ENCODE measurements around the gene UAP1L1.

UAP1L1 gene

DNA sequence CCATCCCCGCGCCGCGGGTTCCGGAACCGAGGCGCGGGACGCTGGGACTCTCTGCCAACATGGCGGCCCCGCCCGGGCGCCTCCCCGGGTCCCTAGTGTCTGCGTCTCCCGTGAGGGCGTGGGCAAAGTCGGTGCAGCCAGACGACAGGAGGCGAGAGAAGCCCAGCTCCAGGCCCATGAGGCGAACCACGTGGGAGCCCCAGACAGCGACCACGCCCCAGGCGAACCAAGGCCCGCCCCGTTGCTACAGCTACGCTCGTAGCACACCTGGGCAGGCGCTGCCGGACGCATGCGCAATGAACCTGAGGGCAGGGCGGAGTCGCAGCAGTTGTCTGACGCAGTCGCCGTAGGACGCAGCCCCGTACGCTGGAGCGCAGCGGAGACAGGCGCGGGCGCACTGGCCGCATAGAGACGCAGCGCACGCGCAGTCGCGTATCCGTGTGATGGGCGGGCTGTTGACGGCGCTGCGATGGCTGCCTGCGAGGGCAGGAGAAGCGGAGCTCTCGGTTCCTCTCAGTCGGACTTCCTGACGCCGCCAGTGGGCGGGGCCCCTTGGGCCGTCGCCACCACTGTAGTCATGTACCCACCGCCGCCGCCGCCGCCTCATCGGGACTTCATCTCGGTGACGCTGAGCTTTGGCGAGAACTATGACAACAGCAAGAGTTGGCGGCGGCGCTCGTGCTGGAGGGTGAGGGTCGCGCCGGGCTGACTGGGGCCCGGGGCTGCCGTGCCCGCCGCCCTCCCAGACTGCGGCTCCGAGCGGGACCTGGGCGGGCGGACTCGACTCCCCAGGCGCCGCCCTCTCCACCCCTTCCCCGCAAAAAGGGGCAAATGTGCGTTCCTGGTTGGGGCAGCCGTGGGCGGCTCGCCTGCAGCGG is 9.5 kb downstream of the UAP1L1 start, which contains the start of gene MAN1B1:
MAN1B1 (plus strand) TSS at position 455 of the 878 bp plus-strand sequence; CDS start at position 470, 15 bp downstream.
- in situ Hi-C loops (cut with MboI; ENCODE audit: low sequenced_read_pairs), result no loop called here

DNA sequence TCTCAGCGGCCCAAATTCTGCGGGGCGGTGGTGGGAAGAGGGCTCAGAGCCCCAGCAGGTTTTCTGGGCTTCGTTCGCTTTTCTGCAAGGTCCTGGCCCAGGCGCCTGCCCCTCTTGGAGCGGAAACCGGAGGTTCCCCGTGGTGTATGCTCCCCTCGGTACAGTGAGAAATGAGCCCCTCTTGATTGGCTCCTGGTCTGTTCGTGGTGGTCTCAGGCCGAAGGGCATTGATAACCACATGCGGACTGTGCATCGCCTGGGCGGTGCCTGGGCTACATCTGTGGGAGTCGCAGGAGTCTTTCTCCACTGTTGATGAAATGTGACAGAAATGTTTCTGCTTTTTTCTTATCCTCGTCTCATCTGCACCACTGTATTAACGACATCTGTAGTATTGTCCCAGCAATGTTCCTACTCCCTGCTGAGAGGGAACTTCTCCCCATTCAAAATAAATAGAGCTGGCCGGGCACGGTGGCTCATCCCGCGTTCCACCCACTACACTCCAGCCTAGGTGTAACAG is 10.2 kb downstream of the UAP1L1 start:
- in situ Hi-C loops (cut with MboI; ENCODE audit: low sequenced_read_pairs), result no loop called here

DNA sequence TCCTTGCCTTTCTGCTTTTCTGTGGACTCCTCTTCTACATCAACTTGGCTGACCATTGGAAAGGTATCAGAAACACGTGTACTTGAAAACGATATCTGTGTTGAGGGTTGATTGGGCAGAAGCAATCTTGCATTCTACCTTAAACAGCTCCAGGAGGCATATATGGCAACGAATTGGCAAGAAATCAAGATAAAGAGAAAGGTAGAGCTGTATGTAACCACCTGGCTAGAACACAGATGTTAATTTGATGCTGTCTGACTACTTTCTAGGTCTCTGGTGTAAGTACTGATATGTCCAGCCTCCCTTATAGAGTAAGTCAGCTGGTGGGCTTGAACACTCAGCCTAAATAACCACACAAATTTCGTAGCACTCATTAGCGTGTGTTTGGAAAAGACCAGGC is 10.8 kb downstream of the UAP1L1 start:
- in situ Hi-C loops (cut with MboI; ENCODE audit: low sequenced_read_pairs), result no loop called here

DNA sequence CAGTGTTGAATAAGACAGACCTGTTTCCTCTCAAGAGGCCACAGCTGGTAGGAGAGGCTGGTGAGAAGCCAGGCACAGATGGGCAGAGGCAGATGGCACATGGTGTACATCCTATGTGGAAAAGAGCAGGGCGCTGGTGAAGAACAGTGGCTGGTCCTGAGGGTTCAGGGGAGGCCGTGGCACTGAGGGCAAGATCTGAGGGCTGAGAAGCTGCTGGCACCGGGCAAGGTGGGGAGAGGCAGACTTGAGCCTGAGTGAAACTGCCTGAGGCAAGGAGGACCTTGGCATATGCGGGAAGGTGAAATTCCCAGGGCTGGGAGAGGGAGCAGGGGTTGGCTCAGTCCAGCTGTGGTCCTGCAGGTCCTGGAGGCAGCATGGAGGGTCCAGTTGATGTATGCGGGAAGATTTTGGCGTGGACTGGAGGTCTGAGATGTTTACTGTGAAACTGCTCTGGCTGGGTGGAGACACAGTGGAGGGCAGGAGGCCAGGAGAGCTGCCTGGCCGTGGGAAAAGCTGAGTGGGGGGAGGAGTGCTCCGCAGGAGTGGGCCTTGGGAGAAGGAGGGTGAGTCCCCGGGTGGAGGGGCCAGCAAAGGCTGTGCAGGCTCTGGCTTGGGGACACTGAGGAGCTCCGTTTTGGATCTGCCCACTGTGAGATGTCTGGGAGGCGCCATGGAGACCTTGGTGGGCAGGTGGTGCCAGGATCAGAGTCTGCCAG is 12.1 kb downstream of the UAP1L1 start:
- in situ Hi-C loops (cut with MboI; ENCODE audit: low sequenced_read_pairs), result no loop called here

DNA sequence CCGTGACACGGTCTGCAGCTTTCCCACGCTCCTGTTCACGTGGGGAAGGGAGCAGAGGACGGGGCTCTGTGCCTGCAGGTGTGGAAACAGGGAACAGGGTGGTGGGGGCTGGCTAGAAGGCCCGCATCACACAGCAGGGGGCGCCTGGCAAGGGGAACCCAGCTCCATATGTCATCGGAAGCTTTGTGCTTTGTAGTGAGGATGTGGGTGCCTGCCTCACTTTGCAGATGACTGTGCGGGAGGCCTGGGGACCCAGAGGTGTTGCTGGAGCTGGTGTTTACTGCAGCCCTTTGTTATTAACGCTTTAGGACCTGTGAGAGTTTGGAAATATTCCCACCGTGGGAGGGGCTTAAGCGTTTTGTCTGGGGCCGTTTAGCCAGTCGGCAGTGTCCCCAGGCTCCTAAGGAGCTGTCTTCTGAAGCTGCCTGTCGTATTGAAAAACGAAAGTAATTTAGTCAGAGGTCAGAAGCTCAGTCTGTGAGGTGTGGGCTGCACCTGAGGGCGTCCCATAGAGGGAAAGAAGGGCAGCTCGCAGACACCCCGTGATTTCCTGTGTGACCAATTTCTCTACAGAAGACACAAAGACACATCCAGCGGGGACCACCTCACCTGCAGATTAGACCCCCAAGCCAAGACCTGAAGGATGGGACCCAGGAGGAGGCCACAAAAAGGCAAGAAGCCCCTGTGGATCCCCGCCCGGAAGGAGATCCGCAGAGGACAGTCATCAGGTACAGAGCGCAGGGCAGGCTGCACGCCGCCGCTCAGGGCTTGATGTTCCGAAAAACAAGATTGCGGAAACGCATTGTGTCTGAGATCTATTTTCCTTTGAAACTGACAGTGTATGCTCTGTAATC is 18.6 kb downstream of the UAP1L1 start:
- in situ Hi-C loops (cut with MboI; ENCODE audit: low sequenced_read_pairs), result no loop called here

DNA sequence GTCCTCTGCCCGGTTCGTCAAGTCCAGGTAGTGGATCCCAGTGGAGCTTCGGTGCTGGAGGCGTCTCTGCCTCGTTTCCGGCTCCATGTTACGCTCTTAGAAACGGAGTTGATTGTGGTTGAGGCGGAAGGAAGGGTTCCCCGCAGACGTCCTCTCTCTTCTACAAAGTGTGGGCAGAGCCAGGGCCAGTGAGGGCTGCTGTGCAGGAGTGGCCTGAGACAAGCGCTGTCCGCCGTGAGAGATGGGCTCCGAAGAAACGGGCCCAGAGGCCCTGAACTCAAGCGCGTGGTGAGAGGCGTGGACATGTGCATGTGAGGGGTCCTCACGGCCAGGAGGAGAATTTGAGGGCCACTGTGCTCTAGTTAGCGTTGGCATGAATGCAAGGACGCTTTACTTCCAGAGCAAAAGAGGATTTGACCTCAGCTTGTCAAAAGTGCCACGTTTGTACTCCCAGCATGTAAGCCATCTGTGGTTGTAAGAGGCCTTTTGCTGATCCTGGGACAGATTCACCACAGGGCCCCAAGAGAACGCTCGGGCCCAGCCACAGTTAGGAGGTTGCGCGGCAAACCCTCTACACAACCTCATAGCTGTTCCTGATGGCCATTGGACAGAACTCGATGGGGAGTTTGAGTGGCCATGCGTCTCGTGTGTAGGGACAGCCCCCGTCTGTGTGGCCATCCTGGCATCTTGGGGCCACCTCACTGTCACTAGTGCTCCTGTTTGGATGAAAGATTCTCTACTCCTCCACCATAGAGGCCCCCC is 19.6 kb downstream of the UAP1L1 start:
- in situ Hi-C loops (cut with MboI; ENCODE audit: low sequenced_read_pairs), result no loop called here

DNA sequence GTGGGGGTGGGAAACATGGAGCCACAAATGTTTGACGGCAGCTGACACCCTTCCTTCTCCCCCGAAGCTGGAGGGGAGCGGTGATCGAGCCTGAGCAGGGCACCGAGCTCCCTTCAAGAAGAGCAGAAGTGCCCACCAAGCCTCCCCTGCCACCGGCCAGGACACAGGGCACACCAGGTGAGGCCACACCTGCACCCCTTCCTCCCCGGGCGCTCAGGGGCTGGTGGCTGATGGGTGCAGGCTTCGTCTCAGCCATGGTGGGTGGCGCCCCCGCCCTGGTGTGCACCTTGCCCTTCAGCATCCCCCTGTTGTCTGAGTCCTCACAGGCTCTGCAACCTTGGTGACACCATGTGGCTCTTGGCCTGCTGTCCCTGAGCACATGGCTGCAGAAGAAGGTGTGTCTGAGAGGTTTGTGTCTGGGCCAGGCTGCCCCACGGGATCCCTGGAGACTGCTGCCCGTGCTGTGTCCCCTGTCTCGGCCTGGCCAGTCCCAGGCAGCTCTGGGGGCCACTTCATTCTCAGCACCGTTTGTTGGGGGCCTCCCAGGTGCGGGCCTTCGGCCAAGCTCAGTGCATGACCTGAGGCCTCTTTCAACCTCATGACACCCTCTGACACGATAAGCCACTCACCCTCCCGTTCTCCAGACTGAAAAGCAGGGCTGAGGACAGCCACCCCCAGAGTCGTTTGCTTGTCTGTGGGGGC is 20.6 kb downstream of the UAP1L1 start:
- in situ Hi-C loops (cut with MboI; ENCODE audit: low sequenced_read_pairs), result no loop called here

DNA sequence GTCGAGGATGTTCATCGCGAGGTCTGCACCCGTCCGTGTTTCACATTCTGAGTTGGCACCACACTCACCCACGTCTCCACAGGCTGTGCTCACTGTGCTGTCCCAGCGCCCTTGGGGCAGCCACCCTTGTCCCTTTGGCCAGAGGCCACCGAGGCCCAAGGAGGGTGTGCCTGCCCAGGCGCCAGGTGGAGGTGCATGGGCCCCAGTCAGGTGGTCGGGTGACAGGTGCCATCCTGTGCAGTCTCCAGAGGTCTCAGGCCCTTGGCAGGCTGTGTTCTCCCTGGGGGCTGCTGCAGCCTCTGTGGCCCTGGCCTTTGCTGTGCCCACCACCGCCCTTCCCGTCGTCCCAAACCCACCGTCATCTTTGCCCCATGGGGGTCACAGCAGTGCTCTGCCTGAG is 21.9 kb downstream of the UAP1L1 start:
- in situ Hi-C loops (cut with MboI; ENCODE audit: low sequenced_read_pairs), result no loop called here

DNA sequence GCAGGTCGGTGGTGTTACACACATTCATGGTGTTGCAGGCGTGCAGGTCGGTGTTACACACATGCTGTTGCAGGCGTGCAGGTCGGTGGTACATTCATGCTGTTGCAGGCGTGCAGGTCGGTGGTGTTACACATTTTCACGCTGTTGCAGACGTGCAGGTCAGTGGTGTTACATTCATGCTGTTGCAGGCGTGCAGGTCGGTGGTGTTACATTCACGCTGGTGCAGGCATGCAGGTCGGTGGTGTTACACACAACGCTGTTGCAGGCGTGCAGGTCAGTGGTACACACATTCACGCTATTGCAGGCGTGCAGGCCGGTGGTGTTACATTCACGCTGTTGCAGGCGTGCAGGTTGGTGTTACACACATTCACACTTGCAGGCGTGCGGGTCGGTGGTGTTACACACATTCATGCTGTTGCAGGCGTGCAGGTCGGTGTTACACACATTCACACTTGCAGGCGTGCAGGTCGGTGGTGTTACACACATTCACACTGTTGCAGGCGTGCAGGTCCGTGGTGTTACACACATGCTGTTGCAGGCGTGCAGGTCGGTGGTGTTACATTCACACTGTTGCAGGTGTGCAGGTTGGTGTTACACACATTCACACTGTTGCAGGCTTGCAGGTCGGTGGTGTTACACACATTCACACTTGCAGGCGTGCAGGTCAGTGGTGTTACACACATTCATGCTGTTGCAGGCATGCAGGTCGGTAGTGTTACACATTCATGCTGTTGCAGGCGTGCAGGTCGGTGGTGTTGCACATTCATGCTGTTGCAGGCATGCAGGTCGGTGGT is 26.1 kb downstream of the UAP1L1 start:
- in situ Hi-C loops (cut with MboI; ENCODE audit: low sequenced_read_pairs), result no loop called here

DNA sequence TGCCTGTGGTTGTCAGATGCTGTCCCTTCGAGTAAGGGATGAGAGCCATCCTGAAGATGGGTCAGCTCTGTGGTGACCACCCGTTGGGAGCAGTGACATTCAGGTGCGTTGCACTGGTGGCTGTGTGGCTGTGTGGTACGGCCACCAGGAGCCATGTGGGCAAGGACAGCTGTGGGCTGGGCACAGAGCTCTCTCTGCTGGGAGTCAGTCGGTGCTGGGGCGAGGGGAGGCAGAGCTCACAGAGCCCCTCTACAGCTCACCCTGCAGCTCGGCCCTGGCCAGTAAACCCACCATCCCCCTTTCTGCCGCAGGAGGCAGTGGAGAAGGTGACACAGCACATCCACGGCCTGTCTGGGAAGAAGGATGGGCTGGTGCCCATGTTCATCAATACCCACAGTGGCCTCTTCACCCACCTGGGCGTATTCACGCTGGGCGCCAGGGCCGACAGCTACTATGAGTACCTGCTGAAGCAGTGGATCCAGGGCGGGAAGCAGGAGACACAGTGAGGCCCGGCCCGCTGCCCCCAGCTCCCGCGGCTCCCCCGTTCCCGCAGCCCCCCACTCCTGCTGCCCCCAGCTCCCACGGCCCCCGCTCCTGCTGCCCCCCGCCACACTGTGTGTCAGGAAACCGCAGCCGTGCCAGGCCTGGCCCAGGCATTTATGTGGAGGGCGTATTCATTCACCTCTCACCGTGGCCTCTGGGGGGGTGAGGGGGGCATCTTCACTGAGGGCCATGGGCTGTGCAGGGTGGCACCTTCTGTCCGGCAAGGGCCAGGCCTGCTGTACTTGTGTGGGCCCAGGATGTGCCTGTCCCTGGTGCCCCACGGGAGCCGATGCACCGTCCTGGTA is 28.7 kb downstream of the UAP1L1 start:
- in situ Hi-C loops (cut with MboI; ENCODE audit: low sequenced_read_pairs), result no loop called here

DNA sequence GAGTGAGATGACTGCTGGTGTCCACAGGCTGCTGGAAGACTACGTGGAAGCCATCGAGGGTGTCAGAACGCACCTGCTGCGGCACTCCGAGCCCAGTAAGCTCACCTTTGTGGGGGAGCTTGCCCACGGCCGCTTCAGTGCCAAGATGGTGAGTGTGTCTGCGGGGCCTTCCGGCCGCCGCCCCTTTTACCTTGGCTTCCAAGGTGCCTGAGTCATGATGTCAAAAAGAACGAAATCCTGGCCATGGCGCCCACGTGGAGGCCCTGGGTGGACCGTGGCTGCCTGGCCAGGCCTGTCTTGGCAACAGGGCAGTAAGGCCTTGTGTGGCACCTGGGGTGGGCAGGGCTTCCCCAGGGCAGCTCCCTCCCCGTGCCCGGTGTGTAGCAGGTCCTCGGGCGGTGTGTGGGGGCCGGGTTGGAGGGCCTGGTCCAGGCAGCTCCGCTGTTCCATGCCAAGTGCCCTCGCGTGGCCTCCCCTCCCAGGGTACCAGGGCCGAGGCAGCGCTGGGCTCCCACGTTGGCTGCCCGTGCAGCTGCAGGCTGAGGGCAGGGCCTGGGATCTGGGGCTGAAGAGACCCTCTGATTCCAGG is 29.4 kb downstream of the UAP1L1 start:
- in situ Hi-C loops (cut with MboI; ENCODE audit: low sequenced_read_pairs), result no loop called here

DNA sequence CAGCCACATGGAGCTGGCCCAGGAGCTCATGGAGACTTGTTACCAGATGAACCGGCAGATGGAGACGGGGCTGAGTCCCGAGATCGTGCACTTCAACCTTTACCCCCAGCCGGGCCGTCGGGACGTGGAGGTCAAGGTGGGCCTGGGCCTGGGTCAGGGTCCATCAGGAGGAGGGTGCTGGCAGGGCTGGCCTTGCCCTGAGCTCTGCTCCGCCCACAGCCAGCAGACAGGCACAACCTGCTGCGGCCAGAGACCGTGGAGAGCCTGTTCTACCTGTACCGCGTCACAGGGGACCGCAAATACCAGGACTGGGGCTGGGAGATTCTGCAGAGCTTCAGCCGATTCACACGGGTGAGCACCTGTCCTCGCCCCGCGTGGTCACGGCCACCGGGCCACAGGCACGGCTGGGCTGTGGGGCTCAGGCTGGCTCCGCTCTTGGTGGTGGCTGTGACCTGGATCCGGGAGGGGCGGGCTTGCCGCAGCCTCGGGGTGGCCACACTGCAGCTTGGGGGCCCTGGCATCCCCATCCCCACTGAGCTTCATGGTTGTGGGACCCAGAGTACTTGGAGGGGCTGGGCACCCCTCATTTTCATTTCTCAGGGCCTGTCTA is 30.1 kb downstream of the UAP1L1 start:
- in situ Hi-C loops (cut with MboI; ENCODE audit: low sequenced_read_pairs), result no loop called here

DNA sequence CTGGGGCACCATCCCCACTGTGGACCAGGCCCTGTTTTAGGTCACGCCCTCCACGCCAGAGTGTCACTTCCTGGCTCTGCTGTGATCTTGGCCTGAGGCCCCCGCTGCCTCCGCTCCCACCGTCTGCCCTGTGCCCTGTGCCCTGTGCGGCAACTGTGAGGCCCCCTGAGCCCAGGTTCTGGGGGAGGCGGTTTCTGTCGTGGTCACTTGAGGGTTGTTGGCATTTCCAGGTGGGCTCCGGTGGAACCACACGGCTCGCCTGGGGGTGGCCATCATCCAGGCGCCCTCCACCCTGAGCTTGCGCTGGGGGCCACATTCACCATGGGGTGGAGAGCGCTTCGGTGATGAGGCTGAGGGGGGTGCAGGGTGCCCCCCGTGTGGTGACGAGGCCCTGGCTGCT is 30.7 kb downstream of the UAP1L1 start:
- in situ Hi-C loops (cut with MboI; ENCODE audit: low sequenced_read_pairs), result no loop called here

DNA sequence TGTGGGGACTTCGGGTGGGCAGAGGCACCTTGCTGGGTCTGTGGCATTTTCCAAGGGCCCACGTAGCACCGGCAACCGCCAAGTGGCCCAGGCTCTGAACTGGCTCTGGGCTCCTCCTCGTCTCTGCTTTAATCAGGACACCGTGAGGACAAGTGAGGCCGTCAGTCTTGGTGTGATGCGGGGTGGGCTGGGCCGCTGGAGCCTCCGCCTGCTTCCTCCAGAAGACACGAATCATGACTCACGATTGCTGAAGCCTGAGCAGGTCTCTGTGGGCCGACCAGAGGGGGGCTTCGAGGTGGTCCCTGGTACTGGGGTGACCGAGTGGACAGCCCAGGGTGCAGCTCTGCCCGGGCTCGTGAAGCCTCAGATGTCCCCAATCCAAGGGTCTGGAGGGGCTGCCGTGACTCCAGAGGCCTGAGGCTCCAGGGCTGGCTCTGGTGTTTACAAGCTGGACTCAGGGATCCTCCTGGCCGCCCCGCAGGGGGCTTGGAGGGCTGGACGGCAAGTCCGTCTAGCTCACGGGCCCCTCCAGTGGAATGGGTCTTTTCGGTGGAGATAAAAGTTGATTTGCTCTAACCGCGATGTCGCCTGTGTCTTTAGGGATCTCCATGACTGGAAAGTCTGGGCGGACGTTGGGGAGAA is 31.4 kb downstream of the UAP1L1 start:
- in situ Hi-C loops (cut with MboI; ENCODE audit: low sequenced_read_pairs), result no loop called here

DNA sequence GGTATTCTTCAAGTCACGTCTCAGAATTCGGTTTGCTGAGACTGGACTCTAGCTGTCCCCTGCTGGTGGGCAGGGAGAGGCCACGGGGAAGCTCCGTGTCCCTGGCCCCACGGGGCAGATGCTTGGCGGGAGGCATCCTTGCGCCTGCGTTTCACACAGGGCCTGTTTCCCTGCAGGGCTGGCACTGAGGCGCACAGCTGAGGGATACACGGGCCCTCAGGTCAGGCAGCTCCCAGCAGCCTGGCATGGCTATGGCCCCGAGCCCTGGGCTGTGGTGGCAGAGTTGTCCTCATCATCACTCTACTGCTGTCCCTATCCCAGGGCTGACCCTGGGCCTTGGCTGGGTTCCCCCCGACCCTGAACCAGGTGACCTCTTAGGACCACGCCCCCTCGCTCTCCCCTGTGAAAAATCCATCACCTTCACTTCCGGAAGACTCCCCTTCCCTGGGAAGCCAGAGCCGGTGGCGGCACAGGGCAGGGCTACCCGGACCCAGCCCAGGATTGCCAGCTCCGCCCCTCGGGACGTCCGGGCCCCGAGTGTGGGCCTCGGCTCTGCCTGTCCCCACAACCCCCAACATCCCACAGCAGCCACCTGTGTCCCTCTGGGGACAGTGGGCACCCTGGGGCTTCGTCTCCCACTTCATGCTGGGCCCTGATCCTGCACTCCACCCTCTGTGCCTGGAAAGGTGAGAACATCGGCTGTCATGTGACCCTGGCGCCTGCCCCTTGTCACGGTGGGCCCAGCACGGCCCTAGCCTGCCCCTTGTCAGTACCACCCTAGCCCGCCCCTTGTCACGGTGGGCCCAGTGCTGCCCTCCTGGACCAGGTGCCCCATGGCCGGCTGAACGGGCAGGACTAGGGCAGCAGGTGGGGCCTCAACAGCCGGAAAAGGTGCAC is 32.2 kb downstream of the UAP1L1 start:
- in situ Hi-C loops (cut with MboI; ENCODE audit: low sequenced_read_pairs), result no loop called here
